HEK293T (cell line): Measurements from ENCODE around the gene KCNN4.

Experiments used
- ARNT ChIP-seq: fragments of 450-650 bp; IDR thresholded peaks from 2 replicates; pipeline ENCODE4 v1.6.1; 2017; ENCODE audit warnings: mild to moderate bottlenecking
- CTBP1 ChIP-seq: fragments of 450-650 bp; IDR thresholded peaks from 2 replicates; pipeline ENCODE4 v1.6.1; 2016; ENCODE audit warnings: borderline replicate concordance
- FOXM1 ChIP-seq: fragments of 450-650 bp; IDR thresholded peaks from 2 replicates; pipeline ENCODE4 v1.6.1; 2017; ENCODE audit warnings: mild to moderate bottlenecking, borderline replicate concordance
- NFRKB ChIP-seq: fragments of 450-650 bp; IDR thresholded peaks from 2 replicates; pipeline ENCODE4 v1.6.1; 2016; ENCODE audit warnings: mild to moderate bottlenecking, moderate library complexity
- SP1 ChIP-seq: fragments of 450-650 bp; IDR thresholded peaks from 2 replicates; pipeline ENCODE4 v1.6.1; 2017
- TF ChIP-seq, protein P1 (sequence below): fragments of 450-650 bp; IDR thresholded peaks from 2 replicates; pipeline ENCODE4 v1.6.1; 2016

DNA sequence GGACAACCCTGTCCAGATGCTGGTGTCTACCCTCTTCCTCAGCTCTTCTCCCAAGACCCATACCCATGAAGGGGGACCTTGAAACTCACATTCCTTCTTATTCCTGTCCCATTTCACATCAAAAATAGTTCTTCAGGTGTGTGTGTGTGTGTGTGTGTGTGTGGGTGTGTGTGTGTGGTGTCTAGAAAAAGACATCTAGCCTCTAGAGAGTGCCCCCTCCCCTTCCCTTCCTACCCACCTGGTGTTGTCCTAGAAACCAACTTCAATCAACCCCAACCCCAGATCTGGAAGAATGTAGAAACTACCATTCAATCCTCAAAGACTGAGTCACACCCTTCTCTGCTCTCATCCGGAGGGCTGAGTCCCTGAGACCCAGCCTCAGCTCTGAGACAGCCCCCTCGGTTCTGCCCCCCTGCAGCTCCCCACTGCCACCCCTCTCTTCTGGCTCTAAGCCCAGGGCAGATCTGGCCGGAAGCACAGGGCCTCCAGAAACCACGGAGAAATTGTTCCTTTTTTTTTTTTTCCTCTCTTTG lies 3.5 kb downstream of the KCNN4 start:
- TF ChIP-seq NFRKB (no peak), CTBP1 (no peak), SP1 (no peak), ARNT (no peak), FOXM1 (no peak)
- TF ChIP-seq, protein P1, sequence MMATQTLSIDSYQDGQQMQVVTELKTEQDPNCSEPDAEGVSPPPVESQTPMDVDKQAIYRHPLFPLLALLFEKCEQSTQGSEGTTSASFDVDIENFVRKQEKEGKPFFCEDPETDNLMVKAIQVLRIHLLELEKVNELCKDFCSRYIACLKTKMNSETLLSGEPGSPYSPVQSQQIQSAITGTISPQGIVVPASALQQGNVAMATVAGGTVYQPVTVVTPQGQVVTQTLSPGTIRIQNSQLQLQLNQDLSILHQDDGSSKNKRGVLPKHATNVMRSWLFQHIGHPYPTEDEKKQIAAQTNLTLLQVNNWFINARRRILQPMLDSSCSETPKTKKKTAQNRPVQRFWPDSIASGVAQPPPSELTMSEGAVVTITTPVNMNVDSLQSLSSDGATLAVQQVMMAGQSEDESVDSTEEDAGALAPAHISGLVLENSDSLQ: no peak
